Neuronal stem cell (in vitro differentiated cells): ENCODE data around the gene ODF4.
A peak's percentile ranks its signal among the peaks of the same experiment; 100 is the strongest.

Experiments used
- DNase-seq: peaks from one replicate; pipeline ENCODE4 v3.0.0-alpha.2; 2013; ENCODE audit warnings: low spot score
- H2AFZ ChIP-seq: one replicate; pipeline ENCODE4 v1.6.1; 2013; ENCODE audit warnings: mild to moderate bottlenecking, low read length, inconsistent platforms
- H2AK5ac ChIP-seq: 2 replicates; pipeline ENCODE4 v1.6.1; 2013; ENCODE audit warnings: low read depth, mild to moderate bottlenecking, inconsistent platforms, low read length, moderate library complexity, mixed read lengths
- H2BK120ac ChIP-seq: 2 replicates; pipeline ENCODE4 v1.6.1; 2013; ENCODE audit warnings: low read depth, mild to moderate bottlenecking, inconsistent platforms, low read length, moderate library complexity, mixed read lengths
- H2BK12ac ChIP-seq: one replicate; pipeline ENCODE4 v1.6.1; 2013; ENCODE audit warnings: low read length, inconsistent platforms
- H2BK15ac ChIP-seq: 2 replicates; pipeline ENCODE4 v1.6.1; 2013; ENCODE audit warnings: mild to moderate bottlenecking, low read length, inconsistent platforms, mixed read lengths
- H2BK5ac ChIP-seq: one replicate; pipeline ENCODE4 v1.6.1; 2013; ENCODE audit warnings: inconsistent platforms, mild to moderate bottlenecking, low read length, moderate library complexity
- H3K14ac ChIP-seq: one replicate; pipeline ENCODE4 v1.6.1; 2013; ENCODE audit warnings: low read length, inconsistent platforms
- H3K18ac ChIP-seq: 2 replicates; pipeline ENCODE4 v1.6.1; 2013; ENCODE audit warnings: low read length, inconsistent platforms
- H3K23ac ChIP-seq: 2 replicates; pipeline ENCODE4 v1.6.1; 2013; ENCODE audit warnings: low read depth, mild to moderate bottlenecking, mixed read lengths, low read length, inconsistent platforms; ENCODE audit not compliant: poor library complexity
- H3K27ac ChIP-seq: replicated peaks from 3 replicates; pipeline ENCODE4 v1.5.1; 2013; ENCODE audit warnings: low read length, inconsistent platforms
- H3K27me3 ChIP-seq, 3 experiments: 2 replicates each; pipeline ENCODE4 v1.6.1; 2013; ENCODE audit warnings: low read length in 3 of 3, mild to moderate bottlenecking in 2 of 3, inconsistent platforms in 1 of 3, low read depth in 1 of 3, mixed read lengths in 1 of 3, moderate library complexity in 1 of 3; ENCODE audit not compliant: control insufficient read depth in 3 of 3, insufficient read depth in 3 of 3
- H3K36me3 ChIP-seq, 2 donors: replicated peaks in 1 of 2; 2 replicates each; pipeline ENCODE4 v1.6.1; 2013; ENCODE audit warnings: low read length in 2 of 2; ENCODE audit not compliant: control insufficient read depth in 2 of 2, insufficient read depth in 2 of 2
- H3K4ac ChIP-seq: 2 replicates; pipeline ENCODE4 v1.6.1; 2013; ENCODE audit warnings: inconsistent platforms, mild to moderate bottlenecking, low read length, moderate library complexity
- H3K4me1 ChIP-seq, 2 donors: 1 replicate in 1 of 2; 2 replicates in 1 of 2; pipeline ENCODE4 v1.6.1; 2013; ENCODE audit warnings: low read length in 2 of 2, low read depth in 1 of 2; ENCODE audit not compliant: control insufficient read depth in 2 of 2, insufficient read depth in 1 of 2
- H3K4me2 ChIP-seq: one replicate; pipeline ENCODE4 v1.6.1; 2013; ENCODE audit warnings: mild to moderate bottlenecking, low read length, inconsistent platforms; ENCODE audit not compliant: insufficient read depth, poor library complexity, severe bottlenecking
- H3K4me3 ChIP-seq, 2 donors: 2 replicates each; pipeline ENCODE4 v1.5.1; 2013; ENCODE audit warnings: low read length in 2 of 2, mild to moderate bottlenecking in 2 of 2, inconsistent platforms in 1 of 2, moderate library complexity in 1 of 2
- H3K79me1 ChIP-seq: one replicate; pipeline ENCODE4 v1.6.1; 2013; ENCODE audit warnings: low read depth, mild to moderate bottlenecking, inconsistent platforms, low read length, moderate library complexity
- H3K9ac ChIP-seq: one replicate; pipeline ENCODE4 v1.6.1; 2013; ENCODE audit warnings: mild to moderate bottlenecking, low read depth, low read length, inconsistent platforms; ENCODE audit not compliant: poor library complexity
- H3K9me3 ChIP-seq, 2 donors: replicated peaks in 1 of 2; 2 replicates each; pipeline versions ENCODE3 to v1.6.1; 2013; ENCODE audit warnings: low read length in 2 of 2, mild to moderate bottlenecking in 2 of 2, inconsistent platforms in 1 of 2, low read depth in 1 of 2, mixed read lengths in 1 of 2, moderate library complexity in 1 of 2; ENCODE audit not compliant: control insufficient read depth in 2 of 2, insufficient read depth in 1 of 2
- H4K8ac ChIP-seq: one replicate; pipeline ENCODE4 v1.6.1; 2013; ENCODE audit warnings: low read depth, mild to moderate bottlenecking, inconsistent platforms, low read length, moderate library complexity
- H4K91ac ChIP-seq: one replicate; pipeline ENCODE4 v1.6.1; 2013; ENCODE audit warnings: low read length, low read depth, mild to moderate bottlenecking, inconsistent platforms; ENCODE audit not compliant: poor library complexity
- WGBS, 2 donors: extraction: QIAGEN DNeasy Blood & Tissue Kit; methylation state at CpG; one replicate each; pipeline ENCODE4 v1.1.7; 2013; ENCODE audit warnings: missing lambda C conversion rate in 2 of 2, mixed read lengths in 1 of 2; ENCODE audit not compliant: insufficient read length in 2 of 2, insufficient replicate concordance in 1 of 2; ENCODE audit errors: extremely low coverage in 2 of 2; 5-methylcytosine and 5-hydroxymethylcytosine counted together

Gene ODF4

GRCh38 chr17:8332688-8333087 lies 7.0 kb upstream of the ODF4 start:
- no peaks in the 10 kb centered on the region for H3K9me3 ChIP-seq
- H3K4ac ChIP-seq: no peak overlapping the region
- no peak overlapping the region for H2AFZ ChIP-seq
- no peak overlapping the region for H3K18ac ChIP-seq
- H2BK120ac ChIP-seq: no peak overlapping the region
- H3K4me1 ChIP-seq: peaks cover 3 to 4% of the 10 kb centered on the region in 2 donors
- H2BK5ac ChIP-seq: no peak overlapping the region
- no peak overlapping the region for H3K9ac ChIP-seq
- no peak overlapping the region for H3K23ac ChIP-seq
- no CpG with 5 or more reads among the region's 5 CpGs for WGBS, 2 donors
- H3K4me3 ChIP-seq: no peak overlapping the region
- H3K14ac ChIP-seq: no peak overlapping the region
- H2BK15ac ChIP-seq: no peak overlapping the region
- no peak overlapping the region for H3K27ac ChIP-seq
- H4K91ac ChIP-seq: no peak overlapping the region
- H3K27me3 ChIP-seq: peaks cover 0 to 16% (median 0%) of the 10 kb centered on the region in 3 experiments
- H3K79me1 ChIP-seq: no peaks in the 10 kb centered on the region
- H2BK12ac ChIP-seq: no peak overlapping the region
- DNase-seq: no peak
- H2AK5ac ChIP-seq: no peak overlapping the region
- no peak overlapping the region for H3K4me2 ChIP-seq
- H4K8ac ChIP-seq: no peak overlapping the region
- no peaks in the 10 kb centered on the region for H3K36me3 ChIP-seq

GRCh38 chr17:8333281-8333680 lies 6.4 kb upstream of the ODF4 start:
- H2BK5ac ChIP-seq: no peak overlapping the region
- H2AFZ ChIP-seq: no peak overlapping the region
- no peak overlapping the region for H4K91ac ChIP-seq
- no peak overlapping the region for H3K4me2 ChIP-seq
- H3K9ac ChIP-seq: no peak overlapping the region
- no peak overlapping the region for H2AK5ac ChIP-seq
- H4K8ac ChIP-seq: no peak overlapping the region
- no peak overlapping the region for H3K23ac ChIP-seq
- WGBS, 2 donors: no CpG with 5 or more reads among the region's 4 CpGs
- H3K4me3 ChIP-seq: no peak overlapping the region
- H3K9me3 ChIP-seq: no peaks in the 10 kb centered on the region
- H3K36me3 ChIP-seq: no peaks in the 10 kb centered on the region
- no peak overlapping the region for H2BK12ac ChIP-seq
- DNase-seq: no peak
- peaks cover 8 to 9% of the 10 kb centered on the region in 2 donors for H3K4me1 ChIP-seq
- H3K4ac ChIP-seq: no peak overlapping the region
- H2BK120ac ChIP-seq: no peak overlapping the region
- no peak overlapping the region for H3K14ac ChIP-seq
- no peaks in the 10 kb centered on the region for H3K79me1 ChIP-seq
- H3K27me3 ChIP-seq: peaks cover 0 to 10% (median 0%) of the 10 kb centered on the region in 3 experiments
- no peak overlapping the region for H2BK15ac ChIP-seq
- no peak overlapping the region for H3K18ac ChIP-seq
- no peak overlapping the region for H3K27ac ChIP-seq

- H4K91ac ChIP-seq: no peak overlapping the region
Measured at GRCh38 chr17:8337802-8338752, 1.6 kb upstream of the ODF4 start.

GRCh38 chr17:8338753-8339140 lies 893 bp upstream of the ODF4 start:
- H3K4me3 ChIP-seq: no peak overlapping the region
- no CpG with 5 or more reads among the region's 5 CpGs for WGBS, 2 donors

More at GRCh38 chr17:8337802-8338752, 1.6 kb upstream of the ODF4 start:
- Histone ChIP-seq H3K4ac (no peak overlapping the region), H3K14ac (no peak overlapping the region), H3K18ac (no peak overlapping the region), H3K9me3 (no peaks in the 10 kb centered on the region), H2BK120ac (no peak overlapping the region), H2BK15ac (no peak overlapping the region), H4K8ac (no peak overlapping the region), H2BK5ac (no peak overlapping the region), H3K9ac (no peak overlapping the region), H3K23ac (no peak overlapping the region), H2AK5ac (no peak overlapping the region), H2BK12ac (no peak overlapping the region), H3K79me1 (no peaks in the 10 kb centered on the region), H3K27me3 (peaks cover 0 to 12% (median 0%) of the 10 kb centered on the region in 3 experiments), H3K36me3 (no peaks in the 10 kb centered on the region), H3K27ac (no peak overlapping the region), H3K4me2 (no peak overlapping the region), H3K4me3 (no peak overlapping the region), H3K4me1 (peaks cover 12 to 14% of the 10 kb centered on the region in 2 donors), H2AFZ (peak overlapping the region; percentile 21)
- no peak for DNase-seq
- WGBS, 2 donors: no CpG with 5 or more reads among the region's 11 CpGs

More at GRCh38 chr17:8338753-8339140, 893 bp upstream of the ODF4 start:
- no peak overlapping the region for H2BK15ac ChIP-seq
- H3K23ac ChIP-seq: no peak overlapping the region
- H2BK5ac ChIP-seq: no peak overlapping the region
- H4K8ac ChIP-seq: no peak overlapping the region
- H3K4ac ChIP-seq: no peak overlapping the region
- no peak overlapping the region for H3K27ac ChIP-seq
- H2BK12ac ChIP-seq: no peak overlapping the region
- no peak overlapping the region for H2AK5ac ChIP-seq
- no peak overlapping the region for H2BK120ac ChIP-seq
- H3K4me2 ChIP-seq: no peak overlapping the region
- H2AFZ ChIP-seq: peak overlapping the region; percentile 21
- DNase-seq: no peak
- no peaks in the 10 kb centered on the region for H3K9me3 ChIP-seq
- H3K79me1 ChIP-seq: no peaks in the 10 kb centered on the region
- H3K4me1 ChIP-seq: peaks cover 12% of the 10 kb centered on the region in 2 donors
- no peak overlapping the region for H3K9ac ChIP-seq
- no peak overlapping the region for H3K14ac ChIP-seq
- no peak overlapping the region for H4K91ac ChIP-seq
- no peaks in the 10 kb centered on the region for H3K36me3 ChIP-seq
- peak overlapping the region; percentile 5 for H3K18ac ChIP-seq
- H3K27me3 ChIP-seq: peaks cover 0 to 12% (median 0%) of the 10 kb centered on the region in 3 experiments
